ENCODE data around the gene MPND.
A peak's percentile ranks its signal among the peaks of the same experiment; 100 is the strongest.

Gene MPND

GRCh38 chr19:4388337-4389063 lies 45.1 kb downstream of the MPND start:
- H3K4me1 ChIP-seq (ENCODE audit: control insufficient read depth, insufficient read depth, low read length, unreplicated experiment), result peaks cover 37% of the 10 kb centered on the region
- no peak overlapping the region for H3K27ac ChIP-seq (ENCODE audit: low read depth, low read length)
- H3K36me3 ChIP-seq (ENCODE audit: insufficient read depth, low read length), result no peaks in the 10 kb centered on the region
- no peak overlapping the region for H2AFZ ChIP-seq (ENCODE audit: low read length, unreplicated experiment)
- peaks cover 93% of the 10 kb centered on the region for H3K79me2 ChIP-seq (ENCODE audit: control insufficient read depth, insufficient read depth, low read length, unreplicated experiment)
- no peaks in the 10 kb centered on the region for H3K27me3 ChIP-seq (ENCODE audit: insufficient read depth, low read length)
- no peak overlapping the region for H3K4me3 ChIP-seq (ENCODE audit: low read depth, low read length)

GRCh38 chr19:4389064-4389375 lies 45.7 kb downstream of the MPND start:
- Histone ChIP-seq H3K27ac (ENCODE audit: low read depth, low read length) (no peak overlapping the region), H3K27me3 (ENCODE audit: insufficient read depth, low read length) (no peaks in the 10 kb centered on the region), H3K4me1 (ENCODE audit: control insufficient read depth, insufficient read depth, low read length, unreplicated experiment) (peaks cover 38% of the 10 kb centered on the region), H3K36me3 (ENCODE audit: insufficient read depth, low read length) (no peaks in the 10 kb centered on the region), H2AFZ (ENCODE audit: low read length, unreplicated experiment) (no peak overlapping the region), H3K4me3 (ENCODE audit: low read depth, low read length) (no peak overlapping the region), H3K79me2 (ENCODE audit: control insufficient read depth, insufficient read depth, low read length, unreplicated experiment) (peaks cover 92% of the 10 kb centered on the region)

DNA sequence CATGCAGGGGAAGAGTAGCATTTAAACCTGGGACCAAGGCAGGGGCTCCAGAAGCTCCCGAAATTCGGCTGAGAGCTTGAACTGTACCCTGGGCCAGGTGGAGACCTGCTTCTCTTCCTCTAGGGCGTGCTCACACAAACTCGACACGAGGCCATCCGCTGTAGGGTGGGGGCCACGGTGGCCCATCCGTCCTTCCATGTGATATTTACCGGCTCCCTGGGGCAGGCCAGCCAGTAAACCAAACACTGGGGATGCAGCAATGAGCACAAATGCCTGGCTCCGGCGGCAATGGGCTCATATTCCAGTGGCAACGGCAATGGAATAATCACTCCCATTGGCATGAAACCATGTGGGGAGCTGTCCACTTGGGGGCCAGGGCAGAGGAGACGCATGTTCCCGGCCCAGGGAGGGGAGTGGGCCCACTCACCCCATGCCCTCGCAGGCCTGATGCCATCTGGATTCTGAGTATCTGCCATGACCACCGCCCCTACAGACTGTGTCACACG lies 46.2 kb downstream of the MPND start:
- no peak overlapping the region for H3K4me3 ChIP-seq (ENCODE audit: low read depth, low read length)

DNA sequence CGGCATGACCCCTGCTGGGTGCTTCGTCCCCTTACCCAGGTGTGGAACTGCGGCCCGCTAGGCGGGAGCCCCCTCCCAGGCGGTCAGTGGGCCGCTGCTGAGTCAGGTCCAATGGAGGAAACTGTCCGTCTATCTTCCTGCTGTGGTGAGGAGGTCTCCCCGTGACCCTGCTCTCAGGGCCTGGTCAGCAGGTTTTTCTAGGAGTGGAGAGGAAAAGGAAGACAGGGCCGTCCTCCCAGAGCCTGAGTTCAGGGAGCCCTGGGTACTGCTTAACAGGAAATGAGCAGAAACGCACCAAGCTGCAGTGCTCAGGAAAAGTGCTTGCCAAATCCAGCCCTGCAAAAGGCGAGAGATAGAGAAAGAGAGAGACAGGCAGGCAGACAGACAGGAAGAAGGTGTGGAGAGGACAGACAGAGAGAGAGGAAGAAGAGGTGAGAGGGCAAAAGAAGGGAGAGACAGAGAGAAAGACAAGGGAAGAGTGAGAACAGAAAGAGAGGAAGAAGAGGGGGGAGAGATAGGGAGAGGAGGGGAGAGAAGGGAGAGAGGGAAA lies 46.7 kb downstream of the MPND start:
- H3K36me3 ChIP-seq (ENCODE audit: insufficient read depth, low read length), result no peaks in the 10 kb centered on the region
- no peaks in the 10 kb centered on the region for H3K27me3 ChIP-seq (ENCODE audit: insufficient read depth, low read length)
- H3K79me2 ChIP-seq (ENCODE audit: control insufficient read depth, insufficient read depth, low read length, unreplicated experiment), result peaks cover 93% of the 10 kb centered on the region
- H3K27ac ChIP-seq (ENCODE audit: low read depth, low read length), result peak overlapping the region; percentile 72; the same call in 1 of the 2 replicates
- H3K4me1 ChIP-seq (ENCODE audit: control insufficient read depth, insufficient read depth, low read length, unreplicated experiment), result peaks cover 42% of the 10 kb centered on the region
- peak overlapping the region; percentile 22; the same call in 1 of the 2 replicates for H3K4me3 ChIP-seq (ENCODE audit: low read depth, low read length)
- H2AFZ ChIP-seq (ENCODE audit: low read length, unreplicated experiment), result no peak overlapping the region

More for the DNA sequence above, 46.2 kb downstream of the MPND start:
- peaks cover 42% of the 10 kb centered on the region for H3K4me1 ChIP-seq (ENCODE audit: control insufficient read depth, insufficient read depth, low read length, unreplicated experiment)
- H3K79me2 ChIP-seq (ENCODE audit: control insufficient read depth, insufficient read depth, low read length, unreplicated experiment), result peaks cover 92% of the 10 kb centered on the region
- H2AFZ ChIP-seq (ENCODE audit: low read length, unreplicated experiment), result no peak overlapping the region
- peak overlapping the region; percentile 72; the same call in 1 of the 2 replicates for H3K27ac ChIP-seq (ENCODE audit: low read depth, low read length)
- no peaks in the 10 kb centered on the region for H3K27me3 ChIP-seq (ENCODE audit: insufficient read depth, low read length)
- no peaks in the 10 kb centered on the region for H3K36me3 ChIP-seq (ENCODE audit: insufficient read depth, low read length)

- Histone ChIP-seq H2AFZ (ENCODE audit: low read length, unreplicated experiment) (no peak overlapping the region), H3K4me1 (ENCODE audit: control insufficient read depth, insufficient read depth, low read length, unreplicated experiment) (peaks cover 40% of the 10 kb centered on the region), H3K4me3 (ENCODE audit: low read depth, low read length) (peak overlapping the region; percentile 22; the same call in 1 of the 2 replicates), H3K36me3 (ENCODE audit: insufficient read depth, low read length) (no peaks in the 10 kb centered on the region), H3K79me2 (ENCODE audit: control insufficient read depth, insufficient read depth, low read length, unreplicated experiment) (peaks cover 90% of the 10 kb centered on the region), H3K27ac (ENCODE audit: low read depth, low read length) (peak overlapping the region; percentile 72; the same call in 1 of the 2 replicates), H3K27me3 (ENCODE audit: insufficient read depth, low read length) (no peaks in the 10 kb centered on the region)
Observed at GRCh38 chr19:4390567-4391305, 47.4 kb downstream of the MPND start.

- H3K27ac ChIP-seq (ENCODE audit: low read depth, low read length), result peak overlapping the region; percentile 72
- peaks cover 89% of the 10 kb centered on the region for H3K79me2 ChIP-seq (ENCODE audit: control insufficient read depth, insufficient read depth, low read length, unreplicated experiment)
- no peaks in the 10 kb centered on the region; the same call in 1 of the 2 replicates for H3K36me3 ChIP-seq (ENCODE audit: insufficient read depth, low read length)
- peak overlapping the region; percentile 53 for H3K4me3 ChIP-seq (ENCODE audit: low read depth, low read length)
- peaks cover 35% of the 10 kb centered on the region for H3K4me1 ChIP-seq (ENCODE audit: control insufficient read depth, insufficient read depth, low read length, unreplicated experiment)
- H2AFZ ChIP-seq (ENCODE audit: low read length, unreplicated experiment), result no peak overlapping the region
- no peaks in the 10 kb centered on the region for H3K27me3 ChIP-seq (ENCODE audit: insufficient read depth, low read length)
Observed at GRCh38 chr19:4391306-4391693, 47.9 kb downstream of the MPND start.

GRCh38 chr19:4391701-4392483 lies 48.5 kb downstream of the MPND start:
- H2AFZ ChIP-seq (ENCODE audit: low read length, unreplicated experiment), result no peak overlapping the region
- no peaks in the 10 kb centered on the region for H3K27me3 ChIP-seq (ENCODE audit: insufficient read depth, low read length)
- H3K4me1 ChIP-seq (ENCODE audit: control insufficient read depth, insufficient read depth, low read length, unreplicated experiment), result peaks cover 35% of the 10 kb centered on the region
- peaks cover 89% of the 10 kb centered on the region for H3K79me2 ChIP-seq (ENCODE audit: control insufficient read depth, insufficient read depth, low read length, unreplicated experiment)
- no peaks in the 10 kb centered on the region; the same call in 1 of the 2 replicates for H3K36me3 ChIP-seq (ENCODE audit: insufficient read depth, low read length)
- peak overlapping the region; percentile 72 for H3K27ac ChIP-seq (ENCODE audit: low read depth, low read length)
- peak overlapping the region; percentile 53 for H3K4me3 ChIP-seq (ENCODE audit: low read depth, low read length)

- H3K4me1 ChIP-seq (ENCODE audit: control insufficient read depth, insufficient read depth, low read length, unreplicated experiment), result peaks cover 47% of the 10 kb centered on the region
- H3K4me3 ChIP-seq (ENCODE audit: low read depth, low read length), result no peak overlapping the region
- H3K27me3 ChIP-seq (ENCODE audit: insufficient read depth, low read length), result no peaks in the 10 kb centered on the region
- no peak overlapping the region for H3K27ac ChIP-seq (ENCODE audit: low read depth, low read length)
- H3K79me2 ChIP-seq (ENCODE audit: control insufficient read depth, insufficient read depth, low read length, unreplicated experiment), result peaks cover 93% of the 10 kb centered on the region
- no peak overlapping the region for H2AFZ ChIP-seq (ENCODE audit: low read length, unreplicated experiment)
- no peaks in the 10 kb centered on the region; the same call in 1 of the 2 replicates for H3K36me3 ChIP-seq (ENCODE audit: insufficient read depth, low read length)
Observed at GRCh38 chr19:4393947-4394590, 50.7 kb downstream of the MPND start.

DNA sequence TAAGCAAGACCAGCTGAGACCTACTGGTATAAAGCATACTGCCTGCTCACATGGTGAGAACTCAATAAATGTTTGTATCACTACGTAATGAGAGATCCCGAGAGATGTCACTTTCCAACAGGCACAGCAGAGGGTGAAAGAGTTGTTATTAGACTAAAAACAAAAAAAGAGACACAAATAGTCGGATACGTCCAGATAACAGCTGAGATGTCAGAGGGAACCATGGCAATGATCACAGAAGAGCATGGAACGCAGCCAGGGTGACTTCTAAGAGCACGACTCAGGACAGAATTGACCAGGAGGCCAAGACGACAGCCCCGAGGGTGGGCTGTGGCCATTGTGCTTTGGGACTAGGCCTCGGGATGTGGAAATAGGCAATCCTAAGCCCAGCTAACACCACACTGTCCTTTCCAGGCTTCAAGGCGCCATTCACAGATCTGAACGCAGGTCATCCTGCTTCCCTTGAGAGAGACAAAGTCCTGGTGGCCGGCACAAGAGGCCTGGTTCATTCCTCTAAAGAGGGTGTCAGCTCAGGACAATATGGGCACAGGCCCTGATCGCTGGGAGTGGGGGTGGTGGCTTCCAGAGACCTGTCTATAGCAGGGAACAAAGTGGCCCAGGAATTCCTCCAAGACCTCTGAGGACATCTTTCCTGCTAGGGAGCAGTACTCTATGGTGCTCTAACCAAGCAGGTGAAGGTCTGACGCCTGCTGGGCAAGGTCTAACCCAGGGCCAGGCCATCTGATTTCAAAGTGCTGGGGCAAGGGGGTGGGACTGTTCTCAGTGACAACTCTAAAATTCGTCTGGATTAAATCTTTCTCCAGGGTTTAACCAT lies 53.8 kb downstream of the MPND start:
- Histone ChIP-seq H3K27me3 (ENCODE audit: insufficient read depth, low read length) (no peaks in the 10 kb centered on the region), H3K4me1 (ENCODE audit: control insufficient read depth, insufficient read depth, low read length, unreplicated experiment) (peaks cover 23% of the 10 kb centered on the region), H3K79me2 (ENCODE audit: control insufficient read depth, insufficient read depth, low read length, unreplicated experiment) (peaks cover 74% of the 10 kb centered on the region), H3K4me3 (ENCODE audit: low read depth, low read length) (peak overlapping the region; percentile 31; the same call in 1 of the 2 replicates), H3K27ac (ENCODE audit: low read depth, low read length) (no peak overlapping the region), H3K36me3 (ENCODE audit: insufficient read depth, low read length) (no peaks in the 10 kb centered on the region; the same call in 1 of the 2 replicates), H2AFZ (ENCODE audit: low read length, unreplicated experiment) (no peak overlapping the region)

Measured in ACC112 (cell line).